NCI-H1417 treated with DMSO at 0.1 percent for 48 hours (cell line): ENCODE data around the gene ELL3.
"Not testable (repeated sequence)": the region's sequence is repeated elsewhere in the genome, so short reads cannot be mapped to it uniquely, and the experiment has no call there.

Source experiments
- DNase-seq: peaks from one replicate; lab custom pipeline; 2025; lab: John Stamatoyannopoulos, UW

The ELL3 gene

DNA sequence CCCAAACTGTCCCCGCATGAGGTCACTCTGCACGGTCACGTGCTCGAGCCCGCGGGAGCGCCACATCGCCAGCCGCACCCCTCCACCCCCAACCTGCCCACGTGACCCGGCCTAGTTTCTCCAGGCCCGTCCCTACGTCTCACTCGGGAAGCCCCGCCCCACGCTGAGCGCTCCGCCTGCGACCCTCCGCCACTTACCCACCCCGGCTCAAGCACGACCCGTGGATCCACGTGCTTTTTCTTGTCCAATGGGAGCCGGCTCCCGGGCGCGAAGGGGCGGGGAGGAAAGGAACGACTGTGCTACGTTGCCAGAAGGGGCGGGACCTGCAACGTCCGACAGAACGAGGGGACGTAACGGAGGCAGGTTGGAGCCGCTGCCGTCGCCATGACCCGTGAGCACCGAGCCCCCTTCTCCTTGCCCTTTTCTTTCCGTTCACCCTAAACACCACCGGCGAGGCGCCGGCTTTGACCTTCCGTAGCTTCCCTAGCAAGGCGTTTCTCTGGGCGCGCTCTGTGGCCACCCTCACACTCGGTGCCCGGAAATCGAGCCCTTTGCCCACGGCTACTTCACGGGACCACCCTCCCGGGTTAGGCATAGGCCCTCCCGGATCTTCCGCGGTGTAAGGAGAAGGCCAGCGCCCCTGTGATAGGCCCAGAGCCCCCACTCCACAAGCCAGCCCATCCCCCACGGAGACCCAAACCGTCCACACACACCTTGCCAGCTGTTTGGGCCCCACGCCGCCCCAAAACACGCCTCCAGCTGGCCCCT is 15.4 kb upstream of the ELL3 start, which contains the start of gene SERF2:
Gene SERF2, plus strand, starts transcription at position 328 of the 768 bp plus-strand sequence. Its CDS starts 57 bp downstream, at position 385.
- DNase-seq, result peak; percentile 68

DNA sequence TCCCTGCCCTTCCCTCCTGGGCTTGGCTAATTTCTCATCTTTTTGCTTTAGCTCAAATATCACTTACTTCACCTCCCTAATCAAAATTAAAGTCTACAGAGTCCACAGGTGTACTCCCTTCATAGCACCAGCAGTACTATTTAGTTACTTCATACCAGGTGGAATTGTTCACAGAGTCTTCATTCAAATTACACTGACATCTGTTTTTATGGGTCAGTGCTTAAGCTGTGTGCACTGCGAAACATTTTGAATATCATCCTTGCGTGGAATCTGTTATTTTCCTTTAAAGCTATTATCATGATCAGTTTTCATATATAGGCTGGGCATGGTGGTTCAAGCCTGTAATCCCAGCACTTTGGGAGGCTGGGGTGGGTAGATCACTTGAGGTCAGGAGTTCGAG is 12.6 kb upstream of the ELL3 start:
- DNase-seq, result no peak

GRCh38 chr15:43779016-43779415 is 2.2 kb upstream of the ELL3 start:
- DNase-seq, result no peak

DNA sequence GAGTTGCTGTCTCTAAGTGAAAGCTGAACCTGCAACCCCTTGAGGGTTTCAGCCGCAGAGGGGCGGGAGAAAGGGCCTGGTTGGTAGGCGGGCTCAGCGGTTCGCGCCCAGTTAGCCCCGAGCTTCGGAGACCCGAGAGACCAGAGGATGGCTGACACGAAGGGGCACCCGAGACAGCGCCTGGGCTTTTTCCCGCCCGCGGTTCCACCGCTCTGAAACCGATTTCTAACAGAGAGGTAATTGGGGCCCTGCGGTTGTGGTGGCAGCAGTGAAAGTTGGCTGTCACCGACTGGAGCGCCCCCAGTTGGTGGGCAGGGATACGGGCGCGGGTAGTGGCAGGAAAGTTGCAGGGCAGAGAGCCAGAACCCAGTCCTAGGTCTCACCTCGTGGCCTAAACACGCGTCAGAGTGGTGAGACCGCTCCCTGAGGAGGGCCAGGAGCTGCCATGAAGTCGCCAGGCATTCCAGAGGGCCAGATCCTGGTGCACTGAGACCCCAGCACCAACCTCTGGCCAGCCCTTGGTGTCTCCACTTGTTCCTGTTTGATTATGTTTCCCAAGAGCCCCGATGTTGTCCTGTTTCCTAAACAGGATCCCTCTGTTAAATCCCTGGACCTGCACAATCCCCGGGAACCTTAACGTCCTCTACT is 625 bp upstream of the ELL3 start:
- no peak for DNase-seq

- no peak for DNase-seq
Observed at GRCh38 chr15:43776101-43776717, 557 bp downstream of the ELL3 start.

GRCh38 chr15:43775411-43775965 is 1.3 kb downstream of the ELL3 start:
- no peak for DNase-seq

- no peak for DNase-seq
Observed at GRCh38 chr15:43774062-43774461, 2.7 kb downstream of the ELL3 start.

DNA sequence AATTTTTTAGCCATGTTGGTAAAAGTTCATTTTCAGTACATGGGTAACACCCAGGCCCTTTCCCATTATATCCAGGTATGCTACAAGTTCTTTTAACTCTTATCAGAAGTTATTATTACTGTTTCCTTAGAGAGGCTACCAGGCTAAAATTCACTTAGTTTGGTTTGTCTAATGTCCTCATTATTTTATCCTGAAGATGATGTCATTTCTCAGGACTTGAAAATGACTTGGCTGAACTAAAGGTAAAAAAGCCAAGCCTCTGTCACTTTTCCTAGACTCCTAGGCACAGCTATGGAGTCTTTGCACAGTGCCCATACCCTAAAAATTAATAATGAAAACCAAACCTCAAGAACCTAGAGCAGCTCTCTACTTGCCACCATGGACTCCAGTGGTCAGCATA is 4.1 kb downstream of the ELL3 start:
- DNase-seq, result no peak

GRCh38 chr15:43771816-43772215 is 5.0 kb downstream of the ELL3 start:
- DNase-seq, result no peak

DNA sequence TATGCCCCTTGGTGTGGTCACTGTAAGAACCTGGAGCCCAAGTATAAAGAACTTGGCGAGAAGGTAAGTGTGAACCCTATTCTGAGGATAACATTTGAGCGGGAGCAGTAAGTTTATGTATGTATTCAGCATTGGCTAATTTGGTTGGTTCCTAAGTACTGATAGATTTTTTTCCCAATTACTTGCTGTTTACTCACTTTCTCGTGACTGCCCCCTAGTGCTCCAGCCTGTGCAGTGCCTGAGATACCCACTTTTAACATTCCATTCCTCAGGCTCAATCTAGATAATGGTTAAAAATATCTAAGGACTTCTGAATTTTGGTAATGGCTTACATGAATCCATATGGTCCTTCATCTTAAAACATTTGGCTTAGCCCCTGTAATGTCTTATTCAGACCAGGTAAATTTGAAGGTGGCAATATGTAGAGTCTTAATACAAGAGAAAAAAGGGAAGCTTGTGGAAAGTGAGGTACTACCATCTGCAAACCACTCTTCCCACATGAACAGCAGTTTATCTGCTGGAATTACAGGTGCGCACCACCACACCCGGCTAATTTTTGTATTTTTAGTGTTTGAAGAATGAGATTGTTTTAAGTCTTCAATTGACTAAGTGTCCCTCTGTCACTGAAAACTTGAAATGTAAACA is 7.1 kb downstream of the ELL3 start:
- DNase-seq, result no peak

DNA sequence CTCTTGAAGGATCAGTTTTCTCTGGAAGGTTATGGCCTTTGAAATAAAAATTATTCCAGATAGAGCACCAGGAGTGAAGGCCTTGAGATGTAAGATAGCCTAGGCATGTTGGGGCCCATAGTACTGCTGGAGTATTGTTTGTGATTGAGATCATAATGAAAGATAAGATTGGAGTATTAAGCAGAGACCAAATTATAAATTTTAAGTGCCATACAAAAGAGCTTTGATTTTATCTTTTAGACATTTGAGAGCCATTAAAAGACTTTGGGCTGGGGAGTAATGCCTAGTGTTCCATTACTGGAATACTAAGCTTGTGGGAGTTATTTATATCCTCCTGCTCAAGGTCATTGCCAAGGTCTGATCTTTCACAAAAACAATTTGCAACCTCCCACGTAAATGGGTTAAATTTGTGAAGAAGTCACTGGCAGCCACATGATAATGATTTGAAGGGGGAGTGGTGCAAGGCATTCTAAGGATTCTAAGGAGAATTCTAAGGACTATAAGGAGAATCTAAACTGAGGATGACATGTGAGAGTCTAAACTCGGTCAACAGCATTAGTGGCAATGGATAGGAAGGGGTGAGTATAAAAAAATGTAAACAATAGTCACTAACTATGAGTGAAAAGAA is 12.8 kb downstream of the ELL3 start:
- no peak for DNase-seq

DNA sequence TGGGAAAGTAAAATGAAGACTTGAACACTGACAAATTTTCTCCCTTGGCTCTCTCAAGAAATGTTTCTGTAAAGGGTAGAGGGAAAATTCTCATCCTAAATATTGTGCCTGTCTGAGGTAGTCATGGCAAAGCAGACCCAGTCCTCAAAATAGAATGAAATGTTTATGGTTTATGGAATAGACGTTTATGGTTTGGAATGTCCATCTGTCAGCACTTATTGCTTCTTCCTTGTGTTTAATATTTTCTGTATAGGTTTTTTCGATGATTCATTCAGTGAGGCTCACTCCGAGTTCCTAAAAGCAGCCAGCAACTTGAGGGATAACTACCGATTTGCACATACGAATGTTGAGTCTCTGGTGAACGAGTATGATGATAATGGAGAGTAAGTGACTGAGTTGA is 13.9 kb downstream of the ELL3 start:
- no peak for DNase-seq

- DNase-seq, result no peak
Observed at GRCh38 chr15:43751885-43752284, 24.9 kb downstream of the ELL3 start.

GRCh38 chr15:43749690-43750345 is 26.9 kb downstream of the ELL3 start:
- DNase-seq, result no peak

DNA sequence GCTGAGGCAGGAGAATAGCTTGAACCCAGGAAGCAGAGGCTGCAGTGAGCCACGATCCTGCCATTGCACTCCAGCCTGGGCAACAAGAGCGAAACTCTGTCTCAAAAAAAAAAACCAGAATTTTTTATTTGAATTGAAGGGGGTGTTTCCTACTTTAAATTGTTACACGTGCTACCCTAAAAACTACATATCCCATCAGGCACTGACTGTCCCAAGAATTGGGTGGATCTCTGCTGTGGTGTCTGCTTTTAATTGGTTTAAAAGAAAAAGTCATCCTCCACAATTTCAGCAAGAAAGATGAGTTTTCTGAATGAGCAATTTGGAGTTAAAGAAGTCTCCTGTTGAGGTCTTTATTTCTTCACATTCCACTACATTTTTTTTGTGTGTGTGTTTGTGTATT is 28.4 kb downstream of the ELL3 start:
- no peak for DNase-seq

- DNase-seq, result not testable (repeated sequence)
Observed at GRCh38 chr15:43746903-43747309, 29.9 kb downstream of the ELL3 start.

GRCh38 chr15:43746245-43746902 is 30.4 kb downstream of the ELL3 start, which contains the start of gene PDIA3:
Gene PDIA3 (plus strand): TSS chr15:43746438. CDS start chr15:43746540, 102 bp downstream.
- not testable (repeated sequence) for DNase-seq

DNA sequence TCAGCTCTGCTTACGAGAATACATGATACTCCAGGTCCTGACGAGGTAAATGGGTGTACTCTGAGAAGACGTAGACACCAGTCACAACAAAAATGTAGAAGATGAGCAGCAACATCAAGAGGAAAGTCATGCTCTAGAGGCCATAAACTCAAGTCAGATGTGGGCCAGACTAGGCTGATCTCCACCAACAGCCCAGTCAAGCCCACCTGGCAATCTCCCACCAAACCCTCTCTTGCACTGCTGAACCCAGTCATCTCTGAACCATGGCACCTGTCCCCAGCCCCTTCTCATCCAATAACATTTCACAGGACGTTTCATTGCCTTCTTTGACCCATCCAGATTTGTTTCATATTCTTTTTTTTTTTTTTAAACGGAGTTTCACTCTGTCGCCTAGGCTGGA is 41.4 kb downstream of the ELL3 start:
- DNase-seq, result no peak

DNA sequence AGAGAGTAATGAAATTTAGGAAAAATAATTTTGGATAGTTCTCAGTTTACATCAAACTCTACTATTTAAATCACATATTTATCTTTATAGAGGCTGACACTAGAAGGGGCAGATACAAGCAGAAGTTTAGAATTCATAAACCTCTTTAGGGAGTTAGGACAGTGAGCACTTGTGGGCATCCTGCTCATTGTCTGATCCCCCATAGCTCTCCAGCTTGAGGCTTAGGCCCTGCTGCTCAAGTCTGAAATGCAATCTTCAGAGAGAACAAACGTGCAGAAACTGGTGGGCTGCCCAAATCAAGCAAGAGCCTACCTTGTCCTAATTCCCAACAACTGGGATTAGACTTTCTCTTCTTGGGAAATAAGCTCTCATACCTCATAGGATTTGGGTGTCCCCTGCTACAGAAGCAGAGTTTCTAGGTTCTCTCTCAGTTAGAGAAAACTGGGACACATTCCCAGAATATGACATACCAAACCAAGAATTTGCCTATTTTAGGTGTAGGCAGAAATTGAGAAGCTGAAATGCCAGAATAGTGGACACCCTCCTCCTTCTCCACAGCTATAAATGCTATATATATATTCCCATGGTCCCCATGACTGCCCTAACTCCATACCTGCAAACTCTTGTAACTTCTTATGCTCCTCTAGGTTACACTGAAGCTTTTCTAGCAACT is 48.6 kb downstream of the ELL3 start:
- DNase-seq, result not testable (repeated sequence)

- DNase-seq, result not testable (repeated sequence)
Observed at GRCh38 chr15:43726306-43726705, 50.5 kb downstream of the ELL3 start.
